Activated CD8-positive, alpha-beta T cell treated with anti-CD3 and anti-CD28 coated beads for 36 hours (primary cell): ENCODE results near the gene SERTAD1. TPM values are rescaled to one million over a fixed set of nuclear protein-coding genes. Genes with fewer than 3 reads are reported as not detected.

Experiments
- ATAC-seq: fragments of 200-7000 bp; cut with Tn5 transposase; one replicate; pipeline ENCODE4 v1.10.0; 2021; ENCODE audit warnings: mild to moderate bottlenecking, moderate library complexity
- CTCF ChIA-PET: fragments of 350-600 bp; sonication (Branson Sonifier 250); formaldehyde crosslinking; loops from one replicate; lab custom pipeline; 2021; ENCODE audit warnings: antibody characterized with exemption; lab: Charles Lee
- POLR2A ChIA-PET: fragments of 350-600 bp; sonication (Branson Sonifier 250); formaldehyde crosslinking; loops from one replicate; lab custom pipeline; 2021; ENCODE audit warnings: antibody characterized with exemption; lab: Charles Lee
- DNase-seq: peaks from one replicate; pipeline ENCODE4 v3.0.0-alpha.2; 2020
- H3K27ac Mint-ChIP-seq: one replicate; pipeline ENCODE4 v1.8.0; 2021; ENCODE audit warnings: mild to moderate bottlenecking, mixed read lengths
- H3K27me3 Mint-ChIP-seq: one replicate; pipeline ENCODE4 v1.8.0; 2021; ENCODE audit warnings: mixed read lengths
- H3K36me3 Mint-ChIP-seq: one replicate; pipeline ENCODE4 v1.8.0; 2021; ENCODE audit warnings: low read depth, mixed read lengths
- H3K4me1 Mint-ChIP-seq: one replicate; pipeline ENCODE4 v1.8.0; 2021; ENCODE audit warnings: low read depth, mixed read lengths
- H3K4me3 Mint-ChIP-seq: one replicate; pipeline ENCODE4 v1.8.0; 2021; ENCODE audit warnings: mild to moderate bottlenecking, moderate library complexity, mixed read lengths
- H3K9me3 Mint-ChIP-seq: one replicate; pipeline ENCODE4 v1.8.0; 2021; ENCODE audit warnings: mixed read lengths
- CTCF ChIP-seq: fragments of 200-600 bp; IDR thresholded peaks from one replicate; pipeline ENCODE4 v1.8.0; 2022; ENCODE audit warnings: antibody characterized with exemption, mild to moderate bottlenecking
- intact Hi-C: fragments of 100-400 bp; cut with micrococcal nuclease; formaldehyde crosslinking; loops from one replicate; pipeline ENCODE4 v1.10.0; 2022
- total RNA-seq, 2 experiments: library from RNA; stranded (reverse); gene quantifications; one replicate each; pipeline ENCODE4 v1.2.3, GENCODE V29; 2021

Gene SERTAD1
- total RNA-seq: 10 to 100 TPM; 15.5 to 17.2 TPM

GRCh38 chr19:40425450-40426287, at the start of gene SERTAD1:
Gene SERTAD1, minus strand, starts transcription at chr19:40425992. Its CDS starts 2,446 bp downstream, at chr19:40423546.
- H3K27me3 Mint-ChIP-seq: no peaks in the 10 kb centered on the region
- POLR2A ChIA-PET: interaction anchor here (0.6 to 3.7 kb wide), 6 partner anchors 9 to 43 kb away, joined by 3 to 29 read pairs (median 4); no protein-coding TSS in a partner anchor

GRCh38 chr19:40474737-40475136, 48.9 kb upstream of the SERTAD1 start:
- POLR2A ChIA-PET: no interaction called here
- H3K4me1 Mint-ChIP-seq: peaks cover 2% of the 10 kb centered on the region
- TF ChIP-seq CTCF: no peak
- CTCF ChIA-PET: interaction anchor here (1.3 kb wide), 1 partner anchor 10 kb away, joined by 4 read pairs; no protein-coding TSS in a partner anchor
- H3K27ac Mint-ChIP-seq: no peak overlapping the region
- no peaks in the 10 kb centered on the region for H3K36me3 Mint-ChIP-seq
- intact Hi-C loops: no loop called here
- no peak for ATAC-seq
- no peak overlapping the region for H3K4me3 Mint-ChIP-seq
- no peak for DNase-seq
- H3K27me3 Mint-ChIP-seq: peaks cover 1% of the 10 kb centered on the region
- H3K9me3 Mint-ChIP-seq: no peaks in the 10 kb centered on the region

More at GRCh38 chr19:40425450-40426287, at the start of gene SERTAD1:
- DNase-seq: peak; percentile 100
- Mint-ChIP-seq H3K4me3 (peak within 1 kb of the TSS; percentile 97), H3K27ac (peak within 1 kb of the TSS; percentile 96), H3K36me3 (peaks cover 17% of the 10 kb centered on the region), H3K9me3 (no peaks in the 10 kb centered on the region), H3K4me1 (peaks cover 12% of the 10 kb centered on the region)
- no peak for TF ChIP-seq CTCF
- CTCF ChIA-PET: interaction anchor here (0.9 to 4.0 kb wide), 6 partner anchors 8 to 120 kb away, joined by 3 to 21 read pairs (median 4); partner anchors contain the start of genes BLVRB and SERTAD3
- intact Hi-C loops: loop anchor here (1.0 kb wide), 1 partner anchor 18 kb away; no protein-coding TSS in a partner anchor
- ATAC-seq: peak; percentile 93

- Mint-ChIP-seq H3K27ac (no peak overlapping the region), H3K4me3 (no peak overlapping the region), H3K4me1 (peaks cover 2% of the 10 kb centered on the region), H3K27me3 (peaks cover 2% of the 10 kb centered on the region), H3K9me3 (no peaks in the 10 kb centered on the region), H3K36me3 (no peaks in the 10 kb centered on the region)
- CTCF ChIA-PET: no interaction called here
- intact Hi-C loops: no loop called here
- no peak for TF ChIP-seq CTCF
- DNase-seq (no peak), ATAC-seq (no peak)
- POLR2A ChIA-PET: no interaction called here
Measured at GRCh38 chr19:40472516-40472915, 46.7 kb upstream of the SERTAD1 start.

GRCh38 chr19:40471111-40471510, 45.3 kb upstream of the SERTAD1 start:
- no peak for ATAC-seq
- POLR2A ChIA-PET: no interaction called here
- intact Hi-C loops: no loop called here
- Mint-ChIP-seq H3K36me3 (peaks cover 4% of the 10 kb centered on the region), H3K4me1 (peaks cover 8% of the 10 kb centered on the region), H3K9me3 (no peaks in the 10 kb centered on the region), H3K4me3 (no peak overlapping the region), H3K27ac (no peak overlapping the region), H3K27me3 (peaks cover 9% of the 10 kb centered on the region)
- CTCF ChIA-PET: no interaction called here
- no peak for DNase-seq
- TF ChIP-seq CTCF: no peak

GRCh38 chr19:40469011-40469410, 43.2 kb upstream of the SERTAD1 start:
- ChIA-PET CTCF (interaction anchor here (0.6 kb wide), 1 partner anchor 155 kb away, joined by 3 read pairs; no protein-coding TSS in a partner anchor), POLR2A (no interaction called here)
- intact Hi-C loops: no loop called here
- peaks cover 4% of the 10 kb centered on the region for H3K36me3 Mint-ChIP-seq
- TF ChIP-seq CTCF: no peak
- H3K4me1 Mint-ChIP-seq: peaks cover 22% of the 10 kb centered on the region
- no peaks in the 10 kb centered on the region for H3K9me3 Mint-ChIP-seq
- no peak overlapping the region for H3K27ac Mint-ChIP-seq
- DNase-seq: no peak
- H3K27me3 Mint-ChIP-seq: peaks cover 9% of the 10 kb centered on the region
- ATAC-seq: no peak
- H3K4me3 Mint-ChIP-seq: no peak overlapping the region
